Erythroblast (primary cell): ENCODE measurements around the gene ZBTB46.

Experiments used
- GATA1 ChIP-seq: IDR thresholded peaks from 2 replicates; pipeline ENCODE4 v1.6.1; 2011; ENCODE audit warnings: low read depth, mild to moderate bottlenecking, control low read depth, low read length, moderate library complexity
- POLR2A ChIP-seq: IDR thresholded peaks from 2 replicates; pipeline ENCODE4 v1.6.1; 2011; ENCODE audit warnings: mild to moderate bottlenecking, low read length

DNA sequence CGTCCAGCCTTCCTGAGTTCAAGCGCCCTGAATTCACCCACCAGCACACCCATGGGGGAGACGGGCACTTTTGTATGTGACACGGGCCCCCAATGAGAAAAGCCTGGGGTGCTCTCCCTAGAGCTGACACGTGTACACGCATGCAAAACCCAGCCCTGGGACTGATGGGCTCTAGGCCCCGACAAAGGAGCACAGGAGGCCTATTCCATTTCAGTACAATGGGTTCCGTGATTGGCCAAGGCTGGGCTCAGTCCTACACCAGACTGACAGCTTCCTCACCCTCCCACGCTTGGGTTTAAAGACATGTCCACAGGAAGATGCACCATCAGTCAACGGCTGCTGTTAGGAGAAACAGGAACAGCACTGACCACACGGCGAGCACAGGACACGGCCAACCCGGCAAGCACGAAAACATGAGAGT lies 8.8 kb downstream of the ZBTB46 start:
- no peak for TF ChIP-seq POLR2A
- TF ChIP-seq GATA1, result no peak
